GM19238 (cell line): Measurements from ENCODE around the gene ARSA.
"Not testable (repeated sequence)": the region's sequence is repeated elsewhere in the genome, so short reads cannot be mapped to it uniquely, and the experiment has no call there.

Source experiments
- DNase-seq: peaks from one replicate; pipeline ENCODE4 v3.0.0; 2011; ENCODE audit warnings: low spot score; ENCODE audit not compliant: insufficient read length

Gene ARSA

DNA sequence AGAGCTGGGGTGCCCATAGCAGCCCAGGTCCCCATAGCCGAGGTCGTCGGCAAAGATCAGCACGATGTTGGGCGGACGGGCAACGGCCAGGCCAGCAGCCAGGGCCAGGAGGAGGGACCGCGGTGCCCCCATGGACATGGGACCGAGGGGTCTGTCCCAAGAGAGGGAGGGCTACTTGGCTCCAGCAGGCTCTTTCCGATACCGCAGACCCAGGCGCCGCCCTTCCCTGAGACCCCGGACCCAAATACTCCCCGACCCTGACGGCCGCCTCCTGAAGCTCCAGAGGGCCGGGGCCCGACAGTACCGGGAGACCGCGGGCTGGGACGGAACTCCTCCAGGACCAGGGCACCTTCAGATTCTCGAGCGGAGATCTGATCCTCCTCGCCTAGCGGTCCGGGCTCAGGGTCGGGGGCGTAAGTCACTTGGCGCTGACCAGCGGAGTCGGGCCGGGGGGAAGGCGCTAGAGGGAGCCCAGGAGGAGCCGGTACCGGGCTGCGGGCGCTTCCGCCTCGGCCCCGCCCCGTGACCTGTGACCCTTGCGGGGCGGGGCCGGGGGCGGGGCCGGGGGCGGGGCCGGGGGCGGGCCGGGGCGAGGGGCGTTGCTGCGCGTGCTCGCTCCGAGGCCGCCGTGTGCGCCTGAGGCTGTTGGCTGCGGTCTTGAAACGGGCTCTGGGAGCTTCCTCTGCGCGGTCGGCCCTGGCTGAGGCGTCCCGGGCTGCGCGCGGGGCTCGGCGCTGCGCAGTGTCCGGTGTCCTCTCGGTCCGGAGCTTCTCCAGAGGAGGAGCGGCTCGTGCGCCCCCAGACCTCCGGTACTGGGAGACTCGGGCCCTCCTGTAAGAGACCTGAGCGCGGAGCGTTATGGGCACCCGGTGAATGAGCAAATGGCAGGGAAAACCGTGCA is at the start of gene ARSA:
ARSA (minus strand) TSS at position 511 of the 901 bp plus-strand sequence; CDS start at position 138, 373 bp downstream.
- DNase-seq: peak; percentile 66

DNA sequence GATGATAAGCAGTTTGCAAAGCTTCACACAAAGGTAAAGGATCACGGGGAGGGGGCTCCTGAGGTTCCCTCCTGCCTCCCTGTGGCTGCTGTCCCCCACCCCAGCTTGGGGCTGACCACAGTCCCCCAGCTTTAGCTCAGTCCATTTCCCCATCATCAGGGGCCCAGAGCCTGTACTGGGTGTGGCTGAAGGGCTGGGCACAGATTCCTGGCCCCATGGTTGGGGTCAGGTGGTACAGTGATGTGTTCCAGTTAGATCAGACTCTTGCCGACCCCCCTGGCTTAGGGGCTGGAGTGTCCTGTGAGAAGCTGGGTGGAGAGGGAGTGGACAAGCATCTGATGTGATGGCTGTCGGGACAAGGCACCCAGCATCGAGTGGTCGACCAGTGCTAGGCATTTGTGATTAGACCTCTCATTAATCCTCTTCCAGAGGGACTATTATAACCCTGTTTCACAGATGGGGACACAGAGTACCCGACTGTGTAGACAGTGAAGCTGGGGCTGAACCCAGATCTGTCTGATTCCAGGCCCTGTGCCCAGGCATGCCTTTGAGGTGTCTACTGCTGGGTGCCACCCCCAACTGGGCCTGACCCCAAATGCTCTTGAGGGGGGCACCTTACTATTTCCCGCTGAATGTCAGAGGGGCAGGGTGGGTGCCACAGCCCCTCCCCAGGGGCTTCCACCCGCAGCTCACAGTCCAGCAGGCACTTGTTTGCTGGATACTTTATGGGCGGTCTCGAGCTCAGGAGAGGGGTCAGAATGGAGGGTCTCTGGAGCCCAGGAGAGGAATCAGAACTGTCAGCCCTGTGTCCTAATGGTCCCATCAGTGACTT is 48.9 kb upstream of the ARSA start:
- DNase-seq: no peak

DNA sequence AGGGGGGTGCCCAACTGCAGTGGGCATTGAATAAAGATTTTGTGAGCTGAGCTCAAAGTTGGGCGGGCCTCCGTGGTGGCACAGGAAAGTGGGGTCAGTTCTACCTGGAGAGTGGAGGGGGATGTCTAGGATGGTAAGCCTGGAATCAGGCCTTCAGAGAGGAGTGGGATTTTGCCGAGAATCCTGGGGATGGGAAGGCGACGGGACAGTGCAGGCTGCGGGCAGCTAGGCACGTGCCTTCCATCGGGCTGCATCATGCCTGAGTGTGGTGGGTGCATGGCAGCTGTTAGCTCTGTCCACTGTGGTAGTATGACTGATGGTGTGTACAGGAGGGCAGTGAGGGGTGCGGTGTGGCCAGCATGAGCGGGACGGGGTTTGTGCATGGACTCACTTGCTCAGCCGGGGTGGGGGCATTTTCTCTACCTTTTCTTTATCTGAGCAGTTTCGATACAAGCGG is 48.3 kb upstream of the ARSA start:
- no peak for DNase-seq

DNA sequence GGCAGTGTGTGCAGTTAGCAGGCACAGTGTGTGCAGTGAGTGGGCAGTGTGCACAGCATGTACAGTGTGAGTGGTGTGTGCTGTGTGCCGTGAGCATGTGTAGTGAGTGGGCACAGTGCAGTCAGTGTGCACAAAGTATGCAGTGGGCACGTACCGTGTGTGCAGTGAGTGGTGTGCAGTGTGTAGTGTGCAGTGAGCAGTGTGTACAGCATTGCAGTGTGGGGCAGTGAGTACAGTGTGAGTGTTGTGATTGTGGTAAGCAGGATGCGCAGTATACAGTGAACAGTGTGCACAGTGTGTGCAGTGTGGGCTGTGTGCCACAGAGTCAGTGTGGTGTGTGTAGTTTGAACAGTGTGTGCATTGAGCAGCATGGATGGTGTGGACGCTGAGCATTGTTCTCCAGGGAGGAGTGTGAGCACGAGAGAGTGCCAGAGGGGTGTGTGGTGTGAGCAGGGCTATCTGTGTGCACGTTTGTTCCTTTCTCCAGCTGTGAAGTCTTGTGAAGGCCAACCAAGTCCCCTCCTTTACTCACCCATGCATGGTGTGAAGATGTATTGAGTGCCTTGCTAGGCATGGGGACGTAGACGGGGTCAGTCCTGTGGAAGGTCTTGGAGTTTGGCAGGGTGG is 47.7 kb upstream of the ARSA start:
- no peak for DNase-seq

DNA sequence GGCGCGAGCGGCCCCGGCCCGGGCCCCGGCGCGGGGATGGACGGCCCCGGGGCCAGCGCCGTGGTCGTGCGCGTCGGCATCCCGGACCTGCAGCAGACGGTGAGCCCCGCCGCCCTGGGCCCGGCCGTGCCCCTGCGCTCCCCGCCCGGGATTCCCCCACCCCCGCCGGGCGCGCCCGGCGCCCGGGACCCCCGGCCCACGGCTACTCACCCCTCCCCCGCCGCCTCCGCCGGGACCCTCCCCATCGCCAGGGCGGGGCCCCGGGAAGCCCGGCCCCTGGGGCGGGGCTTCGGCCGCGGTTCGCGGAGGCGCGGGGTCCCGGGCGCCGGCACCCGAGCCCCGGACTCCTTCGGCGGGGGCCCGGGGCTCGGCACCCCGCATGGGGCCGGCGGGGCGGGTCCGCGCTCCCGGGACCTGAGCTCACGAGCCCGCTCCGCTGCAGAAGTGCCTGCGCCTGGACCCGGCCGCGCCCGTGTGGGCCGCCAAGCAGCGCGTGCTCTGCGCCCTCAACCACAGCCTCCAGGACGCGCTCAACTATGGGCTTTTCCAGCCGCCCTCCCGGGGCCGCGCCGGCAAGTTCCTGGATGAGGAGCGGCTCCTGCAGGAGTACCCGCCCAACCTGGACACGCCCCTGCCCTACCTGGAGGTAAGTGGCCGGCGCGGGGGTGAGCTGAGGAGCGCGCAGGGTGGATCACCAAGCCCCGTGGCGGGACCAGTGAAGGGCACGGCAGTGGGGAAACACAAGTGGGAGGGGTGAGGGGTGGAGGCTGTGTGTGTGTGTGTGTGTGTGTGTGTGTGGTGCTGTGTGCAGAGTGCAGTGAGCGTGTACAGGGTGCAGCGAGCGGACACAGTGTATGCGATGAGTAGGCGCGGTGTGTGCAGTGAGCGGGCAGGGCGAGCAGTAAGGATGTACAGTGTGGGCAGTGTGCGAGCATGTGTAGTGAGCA is 46.9 kb upstream of the ARSA start:
- DNase-seq: no peak

DNA sequence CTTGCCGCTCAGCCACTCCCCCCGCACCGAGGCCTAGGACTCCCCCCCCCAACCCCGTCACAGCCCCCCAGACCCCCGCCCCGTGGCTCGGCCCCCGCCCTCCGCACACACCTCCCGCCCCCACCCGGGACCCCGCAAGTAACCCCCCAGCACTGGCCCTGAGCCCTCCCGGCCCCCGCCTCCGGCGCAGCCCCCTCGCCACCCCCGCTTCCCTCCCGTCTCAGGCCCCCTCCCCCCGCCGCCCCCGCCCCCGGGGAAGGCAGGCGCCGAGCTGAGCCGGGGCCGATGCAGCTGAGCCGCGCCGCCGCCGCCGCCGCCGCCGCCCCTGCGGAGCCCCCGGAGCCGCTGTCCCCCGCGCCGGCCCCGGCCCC is 46.2 kb upstream of the ARSA start:
- DNase-seq: no peak

DNA sequence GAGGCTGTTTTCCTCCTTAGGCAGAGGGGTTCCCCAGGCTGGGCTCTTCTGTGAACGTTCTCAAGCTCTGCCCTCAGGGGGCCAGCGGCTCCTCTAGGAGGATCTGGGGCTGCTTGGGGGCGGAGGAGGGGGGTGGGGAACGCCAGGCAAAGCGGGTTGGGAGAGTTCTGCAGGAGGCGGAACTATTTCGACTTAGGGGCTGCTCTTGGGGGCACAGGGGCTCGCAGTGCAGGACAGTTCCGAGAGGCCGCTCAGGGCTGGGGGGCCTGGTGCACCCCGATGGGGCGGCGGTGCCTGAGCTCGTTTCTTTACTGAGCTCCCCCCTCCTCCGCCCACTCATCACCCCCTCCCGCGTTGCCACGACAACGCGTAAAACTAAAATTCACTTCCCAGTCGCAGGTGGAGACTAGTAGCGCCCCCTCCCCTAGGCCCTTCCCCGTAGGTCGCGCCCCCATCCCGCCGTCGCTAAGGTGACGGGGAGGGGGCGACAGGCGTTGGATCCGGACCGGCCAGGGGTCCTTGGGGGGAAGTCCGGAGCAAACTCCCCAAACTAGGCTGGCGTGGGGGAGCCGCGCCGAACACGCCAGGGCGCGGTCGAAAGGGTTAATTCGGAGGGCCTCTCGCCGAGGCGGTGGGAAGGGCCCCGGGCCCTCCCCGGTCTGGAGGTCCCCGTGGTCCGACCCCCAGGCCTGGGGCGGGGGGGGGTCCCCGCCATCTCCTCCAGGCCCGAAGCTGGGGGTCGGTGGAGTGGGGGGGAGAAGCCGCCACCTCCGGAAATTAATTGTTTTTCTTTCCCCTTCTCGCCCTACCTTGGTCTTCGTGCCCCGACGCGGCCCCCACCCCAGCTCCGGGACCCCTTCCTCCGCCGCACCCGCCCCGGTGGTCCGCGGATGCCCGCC is 45.5 kb upstream of the ARSA start:
- DNase-seq: no peak

DNA sequence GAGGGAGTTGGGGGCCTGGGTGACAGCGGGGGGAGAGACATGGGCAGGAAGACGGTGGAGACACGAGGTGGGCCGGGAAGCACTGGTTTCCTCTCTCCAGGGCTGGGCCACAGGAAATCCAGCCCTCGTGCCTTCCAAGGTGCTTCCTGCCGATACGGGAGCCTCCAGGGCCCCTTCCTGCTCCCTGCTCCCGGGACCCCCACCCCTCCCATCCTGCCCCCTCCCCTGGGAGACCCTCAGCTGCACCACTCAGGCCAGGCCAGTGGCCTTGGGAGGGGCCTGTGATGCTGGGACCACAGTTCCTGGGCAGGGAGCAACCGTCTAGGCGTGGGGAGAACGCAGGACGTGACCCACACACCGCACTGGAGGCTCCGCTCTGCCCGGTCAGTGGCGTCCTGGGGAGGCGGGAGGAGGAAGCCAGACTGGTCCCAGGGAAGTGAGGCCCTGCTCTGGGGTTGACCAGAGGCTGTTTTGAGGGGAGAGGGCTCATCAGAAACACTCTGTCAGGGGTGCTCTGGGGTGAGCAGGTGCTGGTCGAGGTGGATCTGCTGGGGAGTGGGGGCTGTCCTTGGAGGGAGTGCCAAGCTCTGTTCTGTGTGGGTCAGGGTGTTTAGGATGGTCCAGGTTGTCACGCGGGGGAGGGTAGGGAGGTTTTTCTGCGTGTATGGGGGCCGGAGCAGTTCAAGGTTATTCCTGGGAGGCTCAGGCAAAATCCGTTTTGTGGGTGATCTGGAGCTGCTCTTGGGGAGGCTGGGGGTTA is 44.7 kb upstream of the ARSA start, which contains the start of gene SHANK3:
SHANK3 (plus strand) TSS at position 353 of the 760 bp plus-strand sequence.
- no peak for DNase-seq

DNA sequence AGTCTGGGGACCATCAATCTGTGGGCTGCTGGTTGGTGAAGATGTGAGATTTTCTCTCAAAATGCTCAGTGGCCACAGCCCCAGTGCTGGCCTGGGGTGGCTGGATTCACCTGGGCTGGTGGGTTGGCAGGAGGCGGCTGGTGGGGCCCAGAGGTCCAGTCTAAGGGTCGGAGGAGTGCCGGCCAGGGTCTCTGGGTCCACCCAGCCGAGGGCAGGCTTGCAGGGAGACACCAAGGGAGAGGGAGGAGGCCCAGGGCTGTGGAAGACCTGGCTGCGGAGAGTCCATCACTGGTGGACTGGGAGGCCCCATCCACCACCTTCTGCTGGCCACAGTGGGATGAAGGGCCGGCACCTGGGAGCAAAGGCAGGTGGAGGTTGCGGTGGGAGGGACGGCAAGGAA is 44.1 kb upstream of the ARSA start:
- no peak for DNase-seq

DNA sequence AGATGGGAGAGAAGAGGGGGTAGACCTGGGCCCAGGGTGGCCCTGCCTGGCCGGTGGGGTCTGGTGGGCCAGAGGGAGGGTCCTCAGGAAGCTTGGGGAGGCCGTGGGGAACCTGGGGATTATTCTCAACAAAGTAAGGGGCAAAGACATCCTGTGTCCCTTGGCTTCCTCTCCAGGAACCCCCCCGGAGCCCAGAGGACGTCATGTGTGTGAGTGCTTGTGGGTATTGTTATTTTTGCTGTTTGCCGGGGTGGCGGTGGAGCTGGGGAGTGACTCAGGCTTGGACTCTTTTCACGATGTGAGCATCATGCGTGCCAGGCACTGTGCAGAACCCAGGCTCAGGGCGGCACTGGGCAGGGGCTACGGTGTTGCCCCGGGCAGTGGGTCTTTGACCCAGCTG is 43.7 kb upstream of the ARSA start:
- DNase-seq: no peak

DNA sequence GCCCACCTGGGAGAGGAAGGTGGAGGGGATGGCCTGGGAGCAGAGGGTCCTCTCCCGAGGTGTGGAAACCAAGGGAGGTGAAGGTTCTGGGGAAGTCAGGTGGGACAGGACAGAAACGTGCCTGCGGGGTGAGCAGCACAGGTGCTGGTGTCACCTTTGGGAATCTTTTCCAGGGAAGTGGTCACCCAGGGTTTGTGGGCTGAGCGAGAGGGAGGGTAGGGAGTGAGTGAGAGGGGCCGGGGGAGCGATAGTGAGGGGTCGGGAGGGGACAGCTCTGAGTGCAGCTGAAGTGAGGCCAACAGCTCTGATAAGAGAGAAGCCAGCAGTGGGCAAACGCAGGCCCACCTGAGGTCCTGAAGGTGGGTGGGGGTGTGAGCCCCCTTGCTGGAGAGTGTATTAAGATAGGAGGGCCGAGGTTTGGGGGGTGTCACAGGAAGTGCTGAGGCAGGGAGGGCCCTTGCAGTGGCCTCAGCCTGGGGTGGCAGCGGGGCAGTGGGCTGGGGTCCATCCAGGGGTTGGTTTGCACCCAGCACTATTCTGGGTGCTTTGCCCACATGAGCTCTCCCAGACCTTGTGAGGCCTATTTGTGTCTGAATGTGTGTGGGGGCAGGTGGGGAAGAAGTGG is 43.1 kb upstream of the ARSA start:
- no peak for DNase-seq

DNA sequence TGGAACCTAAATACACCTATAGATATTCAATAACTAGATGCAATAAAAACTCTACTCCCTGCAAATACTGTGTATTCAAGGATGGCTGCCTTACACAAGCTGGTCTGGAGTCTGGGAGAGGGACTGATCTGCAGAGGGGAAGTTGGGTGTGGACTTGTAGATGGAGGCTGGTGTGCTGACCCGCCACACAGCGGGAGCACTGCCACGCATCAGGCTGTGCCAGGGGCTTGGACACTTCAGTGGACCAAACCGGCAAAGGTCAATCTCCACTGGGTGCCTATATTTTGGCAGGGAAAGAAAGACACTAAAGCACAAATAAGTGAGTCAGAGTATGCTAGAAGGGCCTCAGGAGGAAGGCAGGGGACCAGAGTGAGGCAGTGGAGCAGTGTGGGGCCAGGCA is 42.6 kb upstream of the ARSA start:
- no peak for DNase-seq

DNA sequence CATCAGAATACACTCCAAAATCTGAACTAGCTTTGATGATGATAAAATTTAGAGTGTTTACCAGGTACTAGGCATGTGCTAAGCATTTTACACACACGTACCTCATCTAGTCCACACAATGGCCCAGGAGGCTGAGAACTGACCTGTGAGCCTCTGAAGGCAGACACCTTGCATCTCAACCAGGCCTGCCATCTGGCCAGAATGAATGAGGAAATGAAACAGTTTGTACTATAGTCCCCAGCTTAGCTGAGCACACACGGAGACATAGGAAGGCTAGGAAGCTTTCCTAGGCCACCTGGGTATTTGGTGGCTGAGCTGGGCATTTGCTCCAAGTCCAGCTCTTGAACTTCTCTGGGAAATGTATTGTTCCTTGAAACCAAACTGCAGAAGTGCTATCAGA is 37.8 kb upstream of the ARSA start:
- DNase-seq: no peak

DNA sequence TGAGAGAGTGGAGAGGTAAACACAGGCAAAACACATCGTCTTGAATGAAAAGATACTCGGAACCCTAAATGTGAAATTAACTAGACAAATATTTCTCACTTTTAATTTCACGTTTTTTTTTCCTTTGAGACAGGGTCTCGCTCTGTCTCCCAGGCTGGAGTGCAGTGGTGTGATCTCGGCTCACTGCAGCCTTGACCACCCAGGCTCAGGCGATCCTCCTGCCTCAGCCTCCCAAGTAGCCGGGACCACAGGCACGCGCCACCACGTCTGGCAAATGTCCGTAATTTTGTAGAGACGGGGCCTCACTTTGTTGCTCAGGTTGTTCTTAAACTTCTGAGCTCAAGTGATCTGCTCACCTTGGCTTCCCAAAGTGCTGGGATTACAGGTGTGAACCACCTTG is 37.3 kb upstream of the ARSA start:
- DNase-seq: no peak

DNA sequence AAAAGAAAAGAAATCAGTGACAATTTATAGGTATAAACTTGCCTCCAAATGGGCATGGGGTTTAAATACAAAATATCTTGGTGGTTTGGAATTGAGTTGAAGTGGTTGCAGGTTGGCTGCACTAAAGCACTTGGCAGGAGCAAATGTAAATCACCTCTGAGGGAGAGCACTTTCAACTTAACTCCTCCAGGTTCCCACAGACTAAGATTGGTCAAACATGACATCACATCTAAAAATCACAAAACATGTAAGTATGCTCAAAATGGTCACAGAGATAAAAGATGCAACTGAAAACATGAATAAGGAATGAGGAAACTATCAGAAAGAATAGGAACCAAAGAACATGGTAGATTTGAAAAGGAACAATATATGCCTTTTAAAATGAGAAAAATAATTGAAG is 32.4 kb upstream of the ARSA start:
- DNase-seq: no peak

DNA sequence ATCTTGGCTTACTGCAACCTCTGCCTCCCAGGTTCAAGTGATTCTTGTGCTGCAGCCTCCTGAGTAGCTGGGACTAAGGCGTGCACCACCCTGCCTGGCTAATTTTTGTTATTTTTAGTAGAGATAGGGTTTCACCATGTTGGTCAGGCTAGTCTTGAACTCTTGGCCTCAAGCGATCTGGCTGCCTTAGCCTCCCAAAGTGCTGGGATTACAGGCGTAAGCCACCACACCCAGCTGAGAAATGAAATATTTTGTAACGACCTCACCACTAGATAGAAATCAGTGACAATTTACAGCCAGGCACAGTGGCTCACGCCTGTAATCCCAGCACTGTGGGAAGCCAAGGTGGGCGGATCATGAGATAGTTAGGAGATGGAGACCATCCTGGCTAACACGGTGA is 31.8 kb upstream of the ARSA start:
- DNase-seq: not testable (repeated sequence)

DNA sequence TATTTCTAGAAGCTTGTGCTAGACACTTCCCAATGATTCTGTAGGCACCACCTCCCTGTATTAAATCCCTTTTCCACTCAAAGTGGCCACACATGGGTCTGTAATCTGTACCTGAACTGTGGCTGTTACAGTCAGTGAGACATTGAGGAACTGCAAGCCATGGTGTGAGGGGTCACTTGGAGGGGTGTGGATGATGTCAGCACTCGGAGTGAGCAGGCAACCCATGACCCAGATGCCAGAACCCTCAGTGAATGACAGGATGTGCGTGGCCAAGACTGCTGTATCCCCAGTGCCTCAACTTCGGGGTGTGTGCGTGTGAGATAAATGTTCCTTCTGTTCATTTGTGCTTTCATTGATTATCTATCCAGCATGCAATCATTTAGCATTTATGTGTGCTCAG is 30.0 kb upstream of the ARSA start:
- no peak for DNase-seq
